HG03521 (cell line): ENCODE measurements around the gene VIPR1.

Experiments
- ATAC-seq: cut with Tn5 transposase; IDR thresholded peaks from one replicate; pipeline ENCODE4 v1.9.1; 2021; ENCODE audit warnings: mild to moderate bottlenecking, moderate library complexity; ENCODE audit not compliant: unreplicated experiment

Gene VIPR1

GRCh38 chr3:42493126-42493797, 9.2 kb upstream of the VIPR1 start:
- no peak for ATAC-seq

- ATAC-seq = no peak
Measured at GRCh38 chr3:42493798-42494151, 8.7 kb upstream of the VIPR1 start.

- ATAC-seq = no peak
Measured at GRCh38 chr3:42495393-42495792, 7.0 kb upstream of the VIPR1 start.

GRCh38 chr3:42497009-42497731, 5.3 kb upstream of the VIPR1 start:
- no peak for ATAC-seq

- ATAC-seq = no peak
Measured at GRCh38 chr3:42498034-42498433, 4.4 kb upstream of the VIPR1 start.

GRCh38 chr3:42498791-42499477, 3.5 kb upstream of the VIPR1 start:
- ATAC-seq = no peak

- ATAC-seq = no peak
Measured at GRCh38 chr3:42499478-42499871, 3.0 kb upstream of the VIPR1 start.

GRCh38 chr3:42500091-42500490, 2.4 kb upstream of the VIPR1 start:
- no peak for ATAC-seq

GRCh38 chr3:42500909-42501308, 1.5 kb upstream of the VIPR1 start:
- no peak for ATAC-seq

- no peak for ATAC-seq
Measured at GRCh38 chr3:42501321-42501680, 1.1 kb upstream of the VIPR1 start.

GRCh38 chr3:42501681-42502428, 588 bp upstream of the VIPR1 start:
- peak; percentile 11 for ATAC-seq

- ATAC-seq = no peak
Measured at GRCh38 chr3:42503251-42503924, 945 bp downstream of the VIPR1 start.

GRCh38 chr3:42503957-42504333, 1.5 kb downstream of the VIPR1 start:
- no peak for ATAC-seq

GRCh38 chr3:42504334-42505127, 2.1 kb downstream of the VIPR1 start:
- ATAC-seq = no peak

GRCh38 chr3:42505128-42505848, 2.8 kb downstream of the VIPR1 start:
- no peak for ATAC-seq

- ATAC-seq = no peak
Measured at GRCh38 chr3:42505849-42506410, 3.5 kb downstream of the VIPR1 start.

- no peak for ATAC-seq
Measured at GRCh38 chr3:42507252-42507651, 4.8 kb downstream of the VIPR1 start.

GRCh38 chr3:42507761-42508335, 5.4 kb downstream of the VIPR1 start:
- ATAC-seq = no peak

GRCh38 chr3:42508562-42508961, 6.1 kb downstream of the VIPR1 start:
- ATAC-seq = no peak
